HEK293 (cell line): ENCODE data around the gene SUOX.

ENCODE experiments used
- CTCF ChIA-PET: fragments of 350-600 bp; formaldehyde crosslinking; extraction: SDS; loops from one replicate; lab custom pipeline; 2021; ENCODE audit warnings: antibody characterized with exemption; lab: Yijun Ruan, JAX
- POLR2A ChIA-PET: fragments of 300-600 bp; formaldehyde crosslinking; extraction: SDS; loops from one replicate; lab custom pipeline; 2020; ENCODE audit warnings: antibody characterized with exemption, inconsistent platforms; lab: Yijun Ruan, JAX
- H3K27ac ChIP-seq: fragments of 200-500 bp; sonication (Bioruptor generic); 2 replicates; pipeline ENCODE4 v1.5.1; 2014; ENCODE audit warnings: low read depth, low read length, control low read depth, inconsistent platforms; ENCODE audit errors: extremely low read depth
- H3K36me3 ChIP-seq, 2 experiments: fragments of 200-500 bp in 1 of 2; sonication (Bioruptor generic) in 1 of 2; 1 replicate in 1 of 2; 2 replicates in 1 of 2; pipeline ENCODE4 v1.5.1; 2014 to 2017; ENCODE audit warnings: inconsistent platforms in 2 of 2, low read length in 2 of 2; ENCODE audit not compliant: control insufficient read depth in 2 of 2, insufficient read depth in 1 of 2
- H3K4me1 ChIP-seq: fragments of 200-500 bp; sonication (Bioruptor generic); 2 replicates; pipeline ENCODE4 v1.5.1; 2014; ENCODE audit warnings: mild to moderate bottlenecking, low read length, inconsistent platforms; ENCODE audit not compliant: control insufficient read depth, insufficient read depth
- H3K4me3 ChIP-seq: 2 replicates; pipeline ENCODE4 v1.5.1; 2011; ENCODE audit warnings: low read depth, mild to moderate bottlenecking, control low read depth, low read length, moderate library complexity
- H3K9me3 ChIP-seq: fragments of 200-500 bp; sonication (Bioruptor generic); 2 replicates; pipeline ENCODE4 v1.5.1; 2014; ENCODE audit warnings: low read depth, low read length, inconsistent platforms; ENCODE audit not compliant: control insufficient read depth, insufficient read depth
- BCL11A ChIP-seq: fragments of 450-650 bp; formaldehyde crosslinking; IDR thresholded peaks from 2 replicates; pipeline ENCODE4 v1.5.1; 2016; ENCODE audit warnings: low read depth, missing biosample characterization, missing genetic modification characterization
- CTCF ChIP-seq: fragments of 450-650 bp; formaldehyde crosslinking; IDR thresholded peaks from 2 replicates; pipeline ENCODE4 v1.5.1; 2016; ENCODE audit warnings: missing biosample characterization, missing genetic modification characterization
- GLIS2 ChIP-seq: fragments of 450-650 bp; formaldehyde crosslinking; IDR thresholded peaks from 2 replicates; pipeline ENCODE4 v1.5.1; 2016; ENCODE audit warnings: missing biosample characterization, missing genetic modification characterization
- OVOL3 ChIP-seq: fragments of 450-650 bp; formaldehyde crosslinking; IDR thresholded peaks from 2 replicates; pipeline ENCODE4 v1.5.1; 2016; ENCODE audit warnings: missing biosample characterization, missing genetic modification characterization
- SP2 ChIP-seq: fragments of 450-650 bp; formaldehyde crosslinking; IDR thresholded peaks from 2 replicates; pipeline ENCODE4 v1.5.1; 2016; ENCODE audit warnings: missing biosample characterization, missing genetic modification characterization
- WT1 ChIP-seq: fragments of 450-650 bp; formaldehyde crosslinking; IDR thresholded peaks from 2 replicates; pipeline ENCODE4 v1.5.1; 2016; ENCODE audit warnings: missing biosample characterization, missing genetic modification characterization
- YY2 ChIP-seq: fragments of 450-650 bp; formaldehyde crosslinking; IDR thresholded peaks from 2 replicates; pipeline ENCODE4 v1.5.1; 2016; ENCODE audit warnings: missing biosample characterization, missing genetic modification characterization
- ZBTB20 ChIP-seq: fragments of 450-650 bp; formaldehyde crosslinking; IDR thresholded peaks from 2 replicates; pipeline ENCODE4 v1.5.1; 2016; ENCODE audit warnings: missing biosample characterization, missing genetic modification characterization
- ZFHX2 ChIP-seq: fragments of 450-650 bp; formaldehyde crosslinking; conservative IDR thresholded peaks from 2 replicates; pipeline ENCODE4 v1.5.1; 2016; ENCODE audit warnings: missing biosample characterization, missing genetic modification characterization
- ZIC2 ChIP-seq: fragments of 450-650 bp; formaldehyde crosslinking; IDR thresholded peaks from 2 replicates; pipeline ENCODE4 v1.5.1; 2016; ENCODE audit warnings: missing biosample characterization, missing genetic modification characterization
- ZNF10 ChIP-seq: fragments of 450-650 bp; formaldehyde crosslinking; IDR thresholded peaks from 2 replicates; pipeline ENCODE4 v1.5.1; 2017; ENCODE audit warnings: missing biosample characterization, missing genetic modification characterization
- ZNF19 ChIP-seq: fragments of 450-650 bp; formaldehyde crosslinking; IDR thresholded peaks from 2 replicates; pipeline ENCODE4; 2016; ENCODE audit warnings: missing biosample characterization, missing genetic modification characterization, low read depth
- ZNF404 ChIP-seq: fragments of 450-650 bp; formaldehyde crosslinking; IDR thresholded peaks from 2 replicates; pipeline ENCODE4 v1.5.1; 2017; ENCODE audit warnings: missing biosample characterization, missing genetic modification characterization
- ZNF426 ChIP-seq: fragments of 450-650 bp; formaldehyde crosslinking; IDR thresholded peaks from 2 replicates; pipeline ENCODE4 v1.5.1; 2017; ENCODE audit warnings: missing biosample characterization, missing genetic modification characterization, mild to moderate bottlenecking, inconsistent platforms, moderate library complexity
- ZNF514 ChIP-seq: fragments of 450-650 bp; formaldehyde crosslinking; IDR thresholded peaks from 2 replicates; pipeline ENCODE4 v1.5.1; 2016; ENCODE audit warnings: missing biosample characterization, missing genetic modification characterization
- ZNF521 ChIP-seq: fragments of 450-650 bp; formaldehyde crosslinking; IDR thresholded peaks from 2 replicates; pipeline ENCODE4 v1.5.1; 2017; ENCODE audit warnings: missing biosample characterization, mild to moderate bottlenecking, missing genetic modification characterization
- ZNF529 ChIP-seq: fragments of 450-650 bp; formaldehyde crosslinking; IDR thresholded peaks from 2 replicates; pipeline ENCODE4 v1.5.1; 2017; ENCODE audit warnings: missing genetic modification characterization, missing biosample characterization; ENCODE audit not compliant: insufficient replicate concordance
- ZNF629 ChIP-seq: fragments of 450-650 bp; formaldehyde crosslinking; IDR thresholded peaks from 2 replicates; pipeline ENCODE4 v1.5.1; 2017; ENCODE audit warnings: missing biosample characterization, missing genetic modification characterization
- ZNF658 ChIP-seq: fragments of 450-650 bp; formaldehyde crosslinking; IDR thresholded peaks from 2 replicates; pipeline ENCODE4; 2016; ENCODE audit warnings: missing biosample characterization, missing genetic modification characterization
- ZNF777 ChIP-seq: fragments of 450-650 bp; formaldehyde crosslinking; IDR thresholded peaks from 2 replicates; pipeline ENCODE4 v1.5.1; 2017; ENCODE audit warnings: missing biosample characterization, missing genetic modification characterization, borderline replicate concordance
- TF ChIP-seq, protein P1 (sequence below): fragments of 450-650 bp; formaldehyde crosslinking; IDR thresholded peaks from 2 replicates; pipeline ENCODE4 v1.5.1; 2016; ENCODE audit warnings: missing biosample characterization, missing genetic modification characterization, borderline replicate concordance
- TF ChIP-seq, protein P2 (sequence below): fragments of 450-650 bp; formaldehyde crosslinking; IDR thresholded peaks from 2 replicates; pipeline ENCODE4 v1.5.1; 2016; ENCODE audit warnings: missing biosample characterization, missing genetic modification characterization
- TF ChIP-seq, protein P3 (sequence below): fragments of 450-650 bp; IDR thresholded peaks from 2 replicates; pipeline ENCODE4 v1.5.1; 2018; ENCODE audit warnings: missing biosample characterization, mild to moderate bottlenecking, missing genetic modification characterization

SUOX gene

DNA sequence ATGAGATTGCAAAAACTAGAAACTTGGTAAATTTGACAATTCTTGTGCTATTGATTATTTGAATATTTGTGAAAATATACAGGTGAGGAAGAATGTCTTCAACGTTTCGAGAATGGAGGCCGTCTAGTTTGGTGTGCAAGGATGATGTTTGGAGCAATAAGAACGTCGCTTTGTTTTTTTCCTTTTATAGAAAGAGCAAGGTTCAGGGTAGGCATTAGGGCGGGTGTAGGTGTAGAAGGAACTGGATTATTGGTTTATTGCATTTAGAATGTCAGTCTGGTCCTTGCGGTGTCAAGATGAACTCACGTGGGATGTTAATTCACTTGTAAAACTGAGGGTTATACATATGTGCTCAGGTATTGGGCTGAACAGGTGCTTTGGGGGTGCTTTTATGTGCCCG lies 45.8 kb downstream of the SUOX start:
- peak overlapping the region; percentile 75 for H3K4me3 ChIP-seq
- TF ChIP-seq ZNF514 (tag by site-specific recombination) (no peak), CTCF (tag by site-specific recombination) (no peak), OVOL3 (no peak), ZBTB20 (tag by site-specific recombination) (no peak)
- peaks cover 15% of the 10 kb centered on the region for H3K4me1 ChIP-seq
- CTCF ChIA-PET: interaction anchor here (0.7 kb wide), 1 partner anchor 31 kb away, joined by 3 read pairs; no protein-coding TSS in a partner anchor
- no peak overlapping the region; the same call in 1 of the 2 replicates for H3K27ac ChIP-seq
- no peaks in the 10 kb centered on the region for H3K9me3 ChIP-seq
- H3K36me3 ChIP-seq: peaks cover 14 to 34% of the 10 kb centered on the region in 2 experiments
- POLR2A ChIA-PET: no interaction called here

DNA sequence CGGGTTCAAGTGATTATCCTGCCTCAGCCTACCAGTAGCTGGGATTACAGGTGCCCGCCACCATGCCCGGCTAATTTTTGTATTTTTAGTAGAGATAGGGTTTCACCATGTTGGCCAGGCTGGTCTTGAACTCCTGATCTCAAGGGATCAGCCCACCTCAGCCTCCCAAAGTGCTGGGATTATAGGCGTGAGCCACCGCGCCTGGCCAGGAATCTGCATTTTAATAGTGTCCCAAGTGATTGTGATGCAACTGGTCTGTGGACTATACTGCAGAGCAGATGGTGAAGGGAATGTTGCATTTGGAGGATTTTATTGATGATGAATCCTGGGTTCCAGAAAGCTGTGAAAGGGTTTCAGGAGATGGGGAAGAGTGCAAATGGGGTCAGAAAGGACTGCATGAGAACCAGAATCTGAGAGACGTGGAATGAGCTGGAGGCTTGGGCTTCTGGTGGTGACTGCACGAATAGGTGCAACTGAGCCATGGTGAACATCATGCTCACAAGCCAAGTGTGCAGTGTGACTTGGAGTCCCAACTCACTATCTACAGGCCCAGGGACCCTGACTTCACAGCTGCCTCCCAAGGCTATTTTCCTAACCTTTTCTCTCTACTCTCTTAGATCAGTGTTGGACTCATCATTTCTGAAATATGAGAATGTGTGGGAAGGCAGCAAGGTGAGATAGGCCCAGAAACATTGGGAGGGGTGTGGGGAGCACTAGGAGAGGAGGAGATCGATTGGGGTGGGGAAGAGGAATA lies 49.1 kb downstream of the SUOX start:
- CTCF ChIA-PET: interaction anchor here (0.5 to 4.5 kb wide), 19 partner anchors 9 to 316 kb away, joined by 3 to 25 read pairs (median 6); partner anchors contain the start of genes ERBB3, PA2G4, SMARCC2 and SUOX
- TF ChIP-seq ZNF658 (tag by site-specific recombination) (no peak), ZNF19 (no peak), ZNF404 (tag by site-specific recombination) (no peak), ZNF426 (tag by site-specific recombination) (no peak), ZNF777 (tag by site-specific recombination) (no peak), ZNF10 (tag by site-specific recombination) (peak; percentile 62; the same call in 1 of the 2 replicates), ZFHX2 (tag by site-specific recombination) (peak; percentile 29; the same call in 1 of the 2 replicates), SP2 (tag by site-specific recombination) (no peak), GLIS2 (tag by site-specific recombination) (no peak), ZBTB20 (tag by site-specific recombination) (peak; percentile 64), WT1 (tag by site-specific recombination) (no peak), ZIC2 (no peak), ZNF529 (tag by site-specific recombination) (no peak)
- TF ChIP-seq, protein P1, sequence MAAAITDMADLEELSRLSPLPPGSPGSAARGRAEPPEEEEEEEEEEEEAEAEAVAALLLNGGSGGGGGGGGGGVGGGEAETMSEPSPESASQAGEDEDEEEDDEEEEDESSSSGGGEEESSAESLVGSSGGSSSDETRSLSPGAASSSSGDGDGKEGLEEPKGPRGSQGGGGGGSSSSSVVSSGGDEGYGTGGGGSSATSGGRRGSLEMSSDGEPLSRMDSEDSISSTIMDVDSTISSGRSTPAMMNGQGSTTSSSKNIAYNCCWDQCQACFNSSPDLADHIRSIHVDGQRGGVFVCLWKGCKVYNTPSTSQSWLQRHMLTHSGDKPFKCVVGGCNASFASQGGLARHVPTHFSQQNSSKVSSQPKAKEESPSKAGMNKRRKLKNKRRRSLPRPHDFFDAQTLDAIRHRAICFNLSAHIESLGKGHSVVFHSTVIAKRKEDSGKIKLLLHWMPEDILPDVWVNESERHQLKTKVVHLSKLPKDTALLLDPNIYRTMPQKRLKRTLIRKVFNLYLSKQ (tag by site-specific recombination): no peak
- POLR2A ChIA-PET: interaction anchor here (0.7 to 4.4 kb wide), 7 partner anchors 18 to 143 kb away, joined by 3 to 36 read pairs (median 6); partner anchors contain the start of genes ESYT1, PA2G4, RPL41 and SMARCC2

GRCh38 chr12:56053407-56053893 lies 56.4 kb downstream of the SUOX start:
- ChIA-PET CTCF (interaction anchor here (0.7 to 1.3 kb wide), 2 partner anchors 9 to 26 kb away, joined by 3 read pairs; no protein-coding TSS in a partner anchor), POLR2A (interaction anchor here (0.7 to 0.8 kb wide), 3 partner anchors 33 to 324 kb away, joined by 3 to 5 read pairs (median 3); partner anchors contain the start of gene CD63)
- no peak overlapping the region for H3K4me3 ChIP-seq
- H3K4me1 ChIP-seq: no peaks in the 10 kb centered on the region
- peak overlapping the region; percentile 24; the same call in 1 of the 2 replicates for H3K27ac ChIP-seq
- H3K36me3 ChIP-seq: no peaks in the 10 kb centered on the region; a peak in 1 of 3 replicates
- H3K9me3 ChIP-seq: no peaks in the 10 kb centered on the region
- TF ChIP-seq BCL11A (tag by site-specific recombination) (no peak), ZNF521 (no peak), ZNF629 (no peak), YY2 (tag by site-specific recombination) (no peak)
- TF ChIP-seq, protein P2, sequence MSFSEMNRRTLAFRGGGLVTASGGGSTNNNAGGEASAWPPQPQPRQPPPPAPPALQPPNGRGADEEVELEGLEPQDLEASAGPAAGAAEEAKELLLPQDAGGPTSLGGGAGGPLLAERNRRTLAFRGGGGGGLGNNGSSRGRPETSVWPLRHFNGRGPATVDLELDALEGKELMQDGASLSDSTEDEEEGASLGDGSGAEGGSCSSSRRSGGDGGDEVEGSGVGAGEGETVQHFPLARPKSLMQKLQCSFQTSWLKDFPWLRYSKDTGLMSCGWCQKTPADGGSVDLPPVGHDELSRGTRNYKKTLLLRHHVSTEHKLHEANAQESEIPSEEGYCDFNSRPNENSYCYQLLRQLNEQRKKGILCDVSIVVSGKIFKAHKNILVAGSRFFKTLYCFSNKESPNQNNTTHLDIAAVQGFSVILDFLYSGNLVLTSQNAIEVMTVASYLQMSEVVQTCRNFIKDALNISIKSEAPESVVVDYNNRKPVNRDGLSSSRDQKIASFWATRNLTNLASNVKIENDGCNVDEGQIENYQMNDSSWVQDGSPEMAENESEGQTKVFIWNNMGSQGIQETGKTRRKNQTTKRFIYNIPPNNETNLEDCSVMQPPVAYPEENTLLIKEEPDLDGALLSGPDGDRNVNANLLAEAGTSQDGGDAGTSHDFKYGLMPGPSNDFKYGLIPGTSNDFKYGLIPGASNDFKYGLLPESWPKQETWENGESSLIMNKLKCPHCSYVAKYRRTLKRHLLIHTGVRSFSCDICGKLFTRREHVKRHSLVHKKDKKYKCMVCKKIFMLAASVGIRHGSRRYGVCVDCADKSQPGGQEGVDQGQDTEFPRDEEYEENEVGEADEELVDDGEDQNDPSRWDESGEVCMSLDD (tag by site-specific recombination): no peak
- TF ChIP-seq, protein P3, sequence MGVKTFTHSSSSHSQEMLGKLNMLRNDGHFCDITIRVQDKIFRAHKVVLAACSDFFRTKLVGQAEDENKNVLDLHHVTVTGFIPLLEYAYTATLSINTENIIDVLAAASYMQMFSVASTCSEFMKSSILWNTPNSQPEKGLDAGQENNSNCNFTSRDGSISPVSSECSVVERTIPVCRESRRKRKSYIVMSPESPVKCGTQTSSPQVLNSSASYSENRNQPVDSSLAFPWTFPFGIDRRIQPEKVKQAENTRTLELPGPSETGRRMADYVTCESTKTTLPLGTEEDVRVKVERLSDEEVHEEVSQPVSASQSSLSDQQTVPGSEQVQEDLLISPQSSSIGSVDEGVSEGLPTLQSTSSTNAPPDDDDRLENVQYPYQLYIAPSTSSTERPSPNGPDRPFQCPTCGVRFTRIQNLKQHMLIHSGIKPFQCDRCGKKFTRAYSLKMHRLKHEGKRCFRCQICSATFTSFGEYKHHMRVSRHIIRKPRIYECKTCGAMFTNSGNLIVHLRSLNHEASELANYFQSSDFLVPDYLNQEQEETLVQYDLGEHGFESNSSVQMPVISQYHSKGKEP (tag by site-specific recombination): no peak

More for the DNA sequence above, 49.1 kb downstream of the SUOX start:
- peaks cover 14 to 34% of the 10 kb centered on the region in 2 experiments for H3K36me3 ChIP-seq
- H3K27ac ChIP-seq: no peak overlapping the region
- H3K4me3 ChIP-seq: no peak overlapping the region
- H3K9me3 ChIP-seq: no peaks in the 10 kb centered on the region
- 0 out of 2 replicates have a peak, but pooled peaks cover 3% of the 10 kb centered on the region for H3K4me1 ChIP-seq
